ENCODE measurements around the gene C4BPA. TPM values are rescaled to one million over a fixed set of nuclear protein-coding genes. Genes with fewer than 3 reads are reported as not detected.

C4BPA gene
- total RNA-seq, 4 donors from 2014 or later, result not detected

DNA sequence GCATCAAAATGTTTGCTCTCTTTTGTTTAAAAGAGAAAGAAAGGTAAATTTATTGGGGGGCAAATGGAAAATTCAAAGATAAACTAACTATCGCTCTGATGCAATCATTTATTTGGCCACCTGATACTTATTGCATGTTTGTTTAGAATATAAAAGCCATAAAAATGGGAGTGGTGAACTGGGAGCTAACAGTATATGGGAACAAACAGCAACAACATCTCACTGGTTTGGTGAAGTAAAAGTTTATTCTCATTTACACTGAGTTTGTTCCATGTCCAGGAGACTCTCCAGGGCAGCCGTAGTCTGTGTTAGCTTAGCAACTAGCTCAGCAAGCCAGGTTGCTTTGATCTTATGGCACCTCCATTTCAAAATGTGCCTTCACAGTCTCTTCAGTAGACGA, 20.4 kb downstream of the C4BPA start:
- TF ChIP-seq, protein P1, sequence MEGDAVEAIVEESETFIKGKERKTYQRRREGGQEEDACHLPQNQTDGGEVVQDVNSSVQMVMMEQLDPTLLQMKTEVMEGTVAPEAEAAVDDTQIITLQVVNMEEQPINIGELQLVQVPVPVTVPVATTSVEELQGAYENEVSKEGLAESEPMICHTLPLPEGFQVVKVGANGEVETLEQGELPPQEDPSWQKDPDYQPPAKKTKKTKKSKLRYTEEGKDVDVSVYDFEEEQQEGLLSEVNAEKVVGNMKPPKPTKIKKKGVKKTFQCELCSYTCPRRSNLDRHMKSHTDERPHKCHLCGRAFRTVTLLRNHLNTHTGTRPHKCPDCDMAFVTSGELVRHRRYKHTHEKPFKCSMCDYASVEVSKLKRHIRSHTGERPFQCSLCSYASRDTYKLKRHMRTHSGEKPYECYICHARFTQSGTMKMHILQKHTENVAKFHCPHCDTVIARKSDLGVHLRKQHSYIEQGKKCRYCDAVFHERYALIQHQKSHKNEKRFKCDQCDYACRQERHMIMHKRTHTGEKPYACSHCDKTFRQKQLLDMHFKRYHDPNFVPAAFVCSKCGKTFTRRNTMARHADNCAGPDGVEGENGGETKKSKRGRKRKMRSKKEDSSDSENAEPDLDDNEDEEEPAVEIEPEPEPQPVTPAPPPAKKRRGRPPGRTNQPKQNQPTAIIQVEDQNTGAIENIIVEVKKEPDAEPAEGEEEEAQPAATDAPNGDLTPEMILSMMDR (IDR thresholded peaks at IDR 0.05; ENCODE audit: low read depth), result no peak

DNA sequence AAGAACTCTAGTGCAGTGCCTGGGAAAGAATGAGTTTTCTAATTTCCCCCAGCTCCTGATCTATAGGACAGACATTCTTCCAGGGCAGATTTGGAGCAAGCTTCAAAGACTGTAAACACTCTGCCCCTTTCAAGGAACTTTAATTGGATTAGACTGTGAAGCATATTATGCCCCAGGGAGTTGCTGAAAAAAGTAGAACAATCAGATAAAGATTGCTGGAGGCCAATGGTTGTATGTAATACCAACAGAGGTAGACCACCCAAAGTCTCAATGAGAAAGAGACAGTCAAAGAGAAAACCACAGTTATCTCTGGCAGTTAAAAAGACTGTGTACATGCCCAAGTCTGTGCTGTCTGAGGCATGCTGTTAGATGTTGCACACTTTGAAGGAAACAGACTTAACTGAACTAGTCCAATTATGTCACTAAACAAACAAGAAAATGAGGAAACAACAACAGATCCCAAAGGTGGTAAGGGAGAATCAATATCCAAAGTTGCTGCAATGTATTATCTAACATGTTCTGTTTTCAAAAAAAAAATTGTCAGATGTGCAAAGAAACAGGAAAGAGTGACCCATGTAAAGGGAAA, 24.4 kb downstream of the C4BPA start:
- TF ChIP-seq, protein P1 (IDR thresholded peaks at IDR 0.05; ENCODE audit: low read depth), result no peak

DNA sequence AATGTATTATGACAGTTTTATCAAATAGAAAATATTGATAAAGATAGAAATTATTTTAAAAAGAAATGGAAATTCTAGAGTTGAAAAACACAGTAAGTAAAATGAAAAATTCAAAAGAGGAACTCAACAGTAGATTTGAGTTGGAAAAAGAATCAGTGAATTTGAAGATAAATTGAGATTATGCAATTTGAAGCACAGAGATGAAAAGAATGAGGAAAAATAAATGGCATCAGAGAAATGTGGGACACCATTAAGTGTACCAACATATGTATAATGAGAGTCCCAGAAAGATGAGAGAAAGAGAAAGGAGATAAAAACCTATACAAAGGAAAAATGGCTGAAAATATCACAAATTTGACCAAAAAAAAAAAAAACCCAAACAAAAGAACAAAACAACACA, 25.0 kb downstream of the C4BPA start:
- TF ChIP-seq, protein P1 (IDR thresholded peaks at IDR 0.05; ENCODE audit: low read depth), result no peak

DNA sequence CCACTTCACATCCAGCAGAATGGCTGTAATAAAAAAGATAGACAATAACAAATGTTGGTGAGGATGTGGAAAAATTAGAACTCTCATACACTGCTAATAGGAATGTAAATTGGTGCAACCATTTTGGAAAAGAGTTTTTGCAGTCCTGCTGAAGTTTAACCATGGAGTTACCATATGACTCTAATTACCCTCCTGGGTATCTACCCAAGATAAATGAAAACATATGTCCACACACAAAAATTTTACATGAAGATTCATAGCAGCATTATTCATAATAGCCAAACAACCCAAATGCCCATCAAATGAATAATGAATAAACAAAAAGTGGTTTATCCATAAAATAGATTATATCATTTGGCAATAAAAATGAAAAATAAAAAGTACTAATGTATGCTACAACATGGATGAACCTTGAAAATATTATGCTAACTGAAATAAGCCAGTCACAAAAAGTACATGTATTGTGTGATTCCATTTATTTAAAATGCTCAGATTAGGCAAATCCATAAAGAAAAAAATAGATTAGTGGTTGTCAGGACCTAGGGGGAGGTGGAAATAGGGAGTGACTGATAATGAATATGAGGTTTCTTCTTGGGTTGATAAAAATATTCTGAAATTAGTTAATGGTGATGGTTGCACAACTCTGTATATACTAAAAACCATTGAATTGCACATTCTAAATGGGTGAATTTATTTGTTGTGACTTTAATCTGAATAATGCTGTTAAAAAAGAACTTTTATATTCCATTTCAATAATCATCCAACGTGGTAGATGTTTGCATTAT, 26.4 kb downstream of the C4BPA start:
- TF ChIP-seq, protein P1 (IDR thresholded peaks at IDR 0.05; ENCODE audit: low read depth), result no peak

DNA sequence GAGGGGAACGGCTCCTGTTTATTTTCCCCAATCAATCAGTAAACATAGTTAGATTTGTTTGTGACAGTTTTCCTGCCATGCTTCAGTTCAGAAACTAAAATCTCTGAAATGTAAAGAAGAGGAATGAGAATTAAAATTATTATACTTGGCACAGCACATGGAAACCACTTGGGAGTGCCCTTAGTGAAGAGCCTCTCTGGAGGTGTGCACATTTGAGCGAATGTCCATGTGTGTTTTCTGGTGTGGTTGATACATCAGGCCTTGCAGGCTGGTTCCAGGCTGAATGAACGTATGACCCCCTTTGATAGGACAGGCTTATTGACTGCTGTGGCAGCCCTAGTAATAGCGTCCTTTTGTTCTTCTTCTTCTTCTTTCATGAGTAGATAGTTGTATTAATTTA, 27.1 kb downstream of the C4BPA start:
- TF ChIP-seq, protein P1 (IDR thresholded peaks at IDR 0.05; ENCODE audit: low read depth), result no peak

DNA sequence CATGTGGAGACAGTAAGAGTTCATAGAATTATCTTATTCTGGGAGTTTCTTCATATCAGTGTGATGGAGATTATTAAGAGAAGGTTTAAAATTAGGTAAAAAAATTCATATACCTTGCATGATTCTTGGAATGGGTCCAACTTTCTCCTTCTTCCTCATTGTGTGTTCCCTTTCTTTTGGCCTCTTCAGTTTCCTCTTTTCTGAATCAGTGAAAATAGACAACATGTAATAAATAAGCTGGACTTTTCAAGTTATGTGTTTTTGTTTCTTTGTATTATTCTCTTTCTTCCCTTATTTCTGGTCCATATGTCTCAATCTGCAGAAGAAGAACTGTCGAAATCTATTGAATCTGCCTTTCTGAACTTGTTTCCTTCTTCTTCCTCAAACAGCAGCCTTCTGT, 30.5 kb downstream of the C4BPA start:
- TF ChIP-seq, protein P1 (IDR thresholded peaks at IDR 0.05; ENCODE audit: low read depth), result no peak

DNA sequence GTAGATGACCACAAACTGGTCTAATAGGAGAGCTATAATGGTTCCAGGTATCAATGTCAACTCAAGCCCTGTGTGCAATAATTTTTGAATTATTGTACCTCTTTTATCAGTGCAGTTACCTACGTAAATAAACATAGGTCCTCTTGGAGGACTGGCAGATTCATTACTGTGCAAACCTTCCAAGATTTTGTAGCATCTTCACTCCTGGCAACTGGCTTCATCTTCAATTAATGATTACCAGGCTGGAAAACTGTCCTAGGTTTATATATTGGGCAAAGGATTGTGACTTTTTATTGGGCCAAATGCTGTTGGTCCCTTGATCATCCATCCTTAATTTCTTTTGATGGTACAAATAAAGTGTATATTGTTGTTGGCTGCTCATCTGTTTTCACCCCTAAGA, 35.6 kb downstream of the C4BPA start:
- TF ChIP-seq, protein P1 (IDR thresholded peaks at IDR 0.05; ENCODE audit: low read depth), result no peak
